HG02759 (cell line): ENCODE results near the gene GNG7.
"Not testable (repeated sequence)": the region's sequence is repeated elsewhere in the genome, so short reads cannot be mapped to it uniquely, and the experiment has no call there.

Experiments
- ATAC-seq: cut with Tn5 transposase; IDR thresholded peaks from one replicate; pipeline ENCODE4 v1.9.1; 2021; ENCODE audit warnings: mild to moderate bottlenecking, moderate library complexity; ENCODE audit not compliant: unreplicated experiment

GNG7 gene

GRCh38 chr19:2678044-2678671 lies 24.3 kb downstream of the GNG7 start:
- peak; percentile 52 for ATAC-seq

GRCh38 chr19:2676823-2677222 lies 25.7 kb downstream of the GNG7 start:
- no peak for ATAC-seq

GRCh38 chr19:2675892-2676291 lies 26.6 kb downstream of the GNG7 start:
- ATAC-seq: no peak

GRCh38 chr19:2670217-2670616 lies 32.3 kb downstream of the GNG7 start:
- no peak for ATAC-seq

- no peak for ATAC-seq
Observed at GRCh38 chr19:2668175-2668763, 34.2 kb downstream of the GNG7 start.

GRCh38 chr19:2667349-2667748 lies 35.1 kb downstream of the GNG7 start:
- ATAC-seq: not testable (repeated sequence)

GRCh38 chr19:2666344-2666994 lies 36.0 kb downstream of the GNG7 start:
- no peak for ATAC-seq

- no peak for ATAC-seq
Observed at GRCh38 chr19:2665103-2665502, 37.4 kb downstream of the GNG7 start.

GRCh38 chr19:2663920-2664571 lies 38.4 kb downstream of the GNG7 start:
- peak; percentile 76 for ATAC-seq

GRCh38 chr19:2661615-2662014 lies 40.9 kb downstream of the GNG7 start:
- ATAC-seq: no peak

GRCh38 chr19:2659856-2660432 lies 42.5 kb downstream of the GNG7 start:
- ATAC-seq: no peak

GRCh38 chr19:2656533-2656932 lies 46.0 kb downstream of the GNG7 start:
- no peak for ATAC-seq

- ATAC-seq: no peak
Observed at GRCh38 chr19:2653710-2654707, 48.5 kb downstream of the GNG7 start.

- ATAC-seq: no peak
Observed at GRCh38 chr19:2653218-2653617, 49.3 kb downstream of the GNG7 start.

GRCh38 chr19:2652504-2653099 lies 49.9 kb downstream of the GNG7 start:
- no peak for ATAC-seq

GRCh38 chr19:2651002-2651733 lies 51.3 kb downstream of the GNG7 start:
- ATAC-seq: not testable (repeated sequence)

GRCh38 chr19:2650515-2650914 lies 52.0 kb downstream of the GNG7 start:
- ATAC-seq: no peak

- no peak for ATAC-seq
Observed at GRCh38 chr19:2648528-2648937, 54.0 kb downstream of the GNG7 start.

GRCh38 chr19:2648099-2648498 lies 54.4 kb downstream of the GNG7 start:
- ATAC-seq: no peak
